Jurkat, Clone E6-1 (cell line): ENCODE data around the gene TSHZ1.

Experiments used
- DNase-seq: peaks from one replicate; pipeline ENCODE4 v3.0.0-alpha.2; 2011; ENCODE audit warnings: low read depth, low spot score
- H3K4me3 ChIP-seq: 2 replicates; pipeline ENCODE4 v1.5.1; 2011; ENCODE audit warnings: mild to moderate bottlenecking, low read length, control low read depth, moderate library complexity

TSHZ1 gene

GRCh38 chr18:75238100-75238499, 27.5 kb downstream of the TSHZ1 start:
- H3K4me3 ChIP-seq: no peak overlapping the region
- DNase-seq: no peak

- H3K4me3 ChIP-seq: no peak overlapping the region
- DNase-seq: no peak
These were observed 28.2 kb downstream of the TSHZ1 start for GRCh38 chr18:75238786-75239185.

DNA sequence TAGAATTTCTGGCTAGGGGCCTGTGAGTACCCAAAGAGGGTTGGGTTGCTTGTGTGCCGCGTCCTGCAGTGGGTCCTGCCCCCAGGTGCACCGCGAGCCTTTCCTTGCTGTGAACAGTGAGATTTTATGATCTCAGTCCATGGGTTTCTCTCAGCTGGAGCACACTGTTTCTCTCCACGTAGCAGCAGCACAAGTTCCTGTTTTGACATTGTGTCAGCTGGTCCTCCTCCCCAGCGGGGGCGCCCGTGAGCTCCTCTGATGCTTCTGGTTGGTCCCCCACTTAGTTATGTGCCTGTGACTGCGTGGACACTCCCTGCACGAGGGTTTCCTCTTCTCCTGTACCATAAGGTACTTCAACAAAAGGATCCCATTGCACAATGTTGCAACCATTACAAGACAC, 29.8 kb downstream of the TSHZ1 start:
- H3K4me3 ChIP-seq: no peak overlapping the region
- DNase-seq: no peak

DNA sequence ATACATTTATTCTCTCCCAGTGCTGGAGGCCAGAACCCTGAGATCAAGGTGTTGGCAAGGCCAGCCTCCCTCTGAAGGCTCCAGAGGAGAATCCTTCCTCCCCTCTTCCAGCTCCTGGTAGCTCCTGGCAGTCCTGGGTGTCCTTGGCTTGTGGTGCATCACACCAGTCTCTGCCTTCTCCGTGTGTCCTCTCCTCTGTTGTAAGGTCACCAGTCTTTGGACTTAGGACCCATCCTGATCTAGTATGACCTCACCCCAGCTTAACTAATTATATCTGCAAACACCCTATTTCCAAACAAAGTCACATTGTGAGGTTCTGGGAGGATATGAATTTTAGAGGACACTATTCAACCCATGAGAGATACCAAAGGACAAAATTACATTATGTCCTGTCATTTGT, 31.1 kb downstream of the TSHZ1 start:
- DNase-seq: no peak

DNA sequence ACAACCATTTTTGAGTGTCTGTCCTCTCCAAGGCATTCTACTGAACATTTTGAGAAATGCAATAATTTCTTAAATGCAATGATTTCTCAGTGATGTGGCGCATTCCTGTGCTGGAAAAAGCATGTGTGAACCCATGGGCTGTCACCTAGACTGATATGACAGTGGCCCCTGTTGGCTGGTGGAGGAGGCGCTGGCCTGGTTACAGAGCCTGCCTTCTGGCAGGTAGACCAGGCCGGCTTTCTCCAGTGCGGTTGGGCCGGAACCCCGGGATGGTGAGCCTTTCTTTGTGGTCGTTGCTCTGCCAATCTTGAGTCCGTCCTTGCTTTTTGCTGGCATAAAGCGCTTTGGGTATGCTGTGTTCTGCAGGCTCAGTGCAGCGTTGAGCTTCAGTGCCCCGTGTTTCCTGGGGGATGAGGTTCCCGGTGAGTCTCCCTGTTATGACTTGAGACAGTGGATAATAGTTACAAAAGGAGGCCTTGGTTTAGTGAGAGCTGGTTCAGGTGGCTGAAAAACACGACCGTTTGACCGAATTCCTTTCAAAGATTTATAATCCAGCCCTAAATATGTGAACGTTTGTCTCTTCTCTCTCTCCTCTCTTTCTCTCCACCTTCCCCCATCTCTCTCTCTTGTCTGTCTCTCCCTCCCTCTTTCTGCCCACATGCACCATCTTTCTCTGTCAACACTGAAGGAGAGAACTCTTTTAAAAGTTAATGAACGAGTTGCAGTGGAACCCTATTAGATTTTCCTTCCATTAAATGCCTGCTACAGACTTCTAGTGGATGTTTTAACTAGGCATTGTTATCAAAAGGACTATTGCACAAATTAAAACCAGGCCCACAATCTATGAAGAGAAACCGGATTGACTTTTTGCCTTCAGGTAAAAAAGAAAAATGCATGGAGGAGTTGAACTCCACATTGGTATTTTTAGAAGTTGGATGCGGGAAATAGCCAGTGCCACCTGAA, 34.0 kb downstream of the TSHZ1 start:
- no peak for DNase-seq
- H3K4me3 ChIP-seq: no peak overlapping the region

More for the DNA sequence above, 31.1 kb downstream of the TSHZ1 start:
- no peak overlapping the region for H3K4me3 ChIP-seq

- H3K4me3 ChIP-seq: peak overlapping the region; percentile 55
- peak; percentile 23 for DNase-seq
These were observed 36.4 kb downstream of the TSHZ1 start for GRCh38 chr18:75246721-75247610.

DNA sequence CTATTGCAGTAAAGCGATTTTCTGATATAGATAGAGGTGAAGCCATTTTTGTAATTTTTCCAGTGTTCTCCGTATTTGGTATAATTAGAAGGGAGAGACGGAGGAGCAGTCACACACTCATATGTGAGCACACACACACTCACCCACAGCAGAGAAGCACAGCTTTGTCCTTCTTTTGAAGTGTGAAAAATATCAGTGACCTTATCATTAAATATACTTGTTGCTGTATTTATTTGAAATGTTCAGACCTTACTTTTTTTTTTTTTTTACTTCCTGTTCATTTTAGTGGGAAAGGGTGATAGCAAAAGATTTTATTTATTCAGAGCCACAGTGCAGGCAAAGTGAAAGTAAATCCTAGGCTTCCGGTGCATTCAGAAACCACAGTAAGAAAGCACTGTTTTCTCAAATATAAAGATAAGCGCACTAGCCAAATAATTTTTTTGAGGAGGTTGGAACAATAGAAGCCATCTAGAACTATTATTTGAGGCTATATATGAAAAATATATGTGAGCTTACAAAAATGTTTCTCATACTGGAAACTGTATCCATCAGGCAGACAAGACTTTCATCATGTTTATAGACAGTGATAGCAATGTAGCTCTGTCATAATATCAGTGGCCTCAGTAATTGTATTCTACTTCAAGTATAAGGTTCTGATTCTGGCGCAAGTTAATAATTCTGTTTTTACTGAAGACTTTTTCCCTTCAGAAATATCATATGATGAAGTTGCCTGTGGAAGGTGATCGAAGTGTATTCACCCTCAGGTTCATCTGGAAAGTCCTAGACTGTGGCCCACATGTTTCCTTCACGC, 37.2 kb downstream of the TSHZ1 start:
- peak overlapping the region; percentile 55 for H3K4me3 ChIP-seq
- peak; percentile 74 for DNase-seq

DNA sequence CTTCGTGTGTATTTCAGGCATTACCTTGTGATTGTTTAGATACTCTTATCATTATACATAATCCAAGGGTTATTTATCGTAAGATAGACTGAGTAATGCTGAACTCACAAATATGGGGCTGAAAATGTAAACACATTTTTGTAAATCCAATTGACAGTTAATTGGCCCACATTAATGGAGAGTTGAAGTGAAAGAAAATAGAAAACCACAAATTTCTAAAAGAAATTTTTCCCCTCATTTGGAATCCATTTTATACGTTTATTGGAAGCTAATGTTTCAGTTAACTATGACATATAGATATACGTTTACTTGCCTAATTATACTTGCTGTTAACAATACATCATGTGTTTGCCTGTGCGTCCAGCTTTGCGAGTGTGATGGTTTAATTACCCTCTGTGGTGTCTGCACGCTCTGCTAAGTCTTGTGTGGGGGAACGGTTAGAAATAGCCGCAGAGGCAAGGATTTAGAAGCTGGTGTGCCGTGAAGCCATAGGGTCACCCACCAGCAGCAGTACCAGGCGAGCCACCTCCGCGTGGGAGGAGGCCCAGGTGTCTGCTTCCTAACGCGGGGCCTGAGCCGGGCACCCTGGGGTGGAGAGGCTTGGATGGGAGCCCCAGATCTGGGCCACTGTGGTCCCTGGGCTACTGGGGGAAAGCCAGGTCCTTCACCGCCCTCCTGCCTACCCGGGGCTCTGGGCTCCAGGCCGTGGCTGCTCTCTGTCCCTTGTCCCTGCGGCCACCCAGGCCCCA, 38.0 kb downstream of the TSHZ1 start:
- peak overlapping the region; percentile 55 for H3K4me3 ChIP-seq
- no peak for DNase-seq

DNA sequence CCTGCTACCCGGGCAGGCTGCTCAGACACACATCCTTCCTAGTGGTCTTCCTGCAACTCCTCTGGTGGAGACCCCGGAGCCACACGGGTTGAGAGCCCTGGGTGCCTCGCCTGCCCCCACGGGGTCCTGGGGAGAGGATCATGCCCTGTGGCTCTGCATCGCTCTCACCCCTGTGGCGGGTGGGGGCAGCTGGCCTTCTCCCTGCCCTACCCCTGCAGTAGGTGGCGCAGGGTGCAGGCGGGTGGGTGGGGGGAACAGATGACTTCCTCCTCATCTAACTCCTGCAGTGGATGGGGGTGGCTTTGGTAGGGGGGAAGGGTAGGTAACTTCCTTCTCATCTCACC, 38.5 kb downstream of the TSHZ1 start:
- DNase-seq: no peak
- no peak overlapping the region for H3K4me3 ChIP-seq

DNA sequence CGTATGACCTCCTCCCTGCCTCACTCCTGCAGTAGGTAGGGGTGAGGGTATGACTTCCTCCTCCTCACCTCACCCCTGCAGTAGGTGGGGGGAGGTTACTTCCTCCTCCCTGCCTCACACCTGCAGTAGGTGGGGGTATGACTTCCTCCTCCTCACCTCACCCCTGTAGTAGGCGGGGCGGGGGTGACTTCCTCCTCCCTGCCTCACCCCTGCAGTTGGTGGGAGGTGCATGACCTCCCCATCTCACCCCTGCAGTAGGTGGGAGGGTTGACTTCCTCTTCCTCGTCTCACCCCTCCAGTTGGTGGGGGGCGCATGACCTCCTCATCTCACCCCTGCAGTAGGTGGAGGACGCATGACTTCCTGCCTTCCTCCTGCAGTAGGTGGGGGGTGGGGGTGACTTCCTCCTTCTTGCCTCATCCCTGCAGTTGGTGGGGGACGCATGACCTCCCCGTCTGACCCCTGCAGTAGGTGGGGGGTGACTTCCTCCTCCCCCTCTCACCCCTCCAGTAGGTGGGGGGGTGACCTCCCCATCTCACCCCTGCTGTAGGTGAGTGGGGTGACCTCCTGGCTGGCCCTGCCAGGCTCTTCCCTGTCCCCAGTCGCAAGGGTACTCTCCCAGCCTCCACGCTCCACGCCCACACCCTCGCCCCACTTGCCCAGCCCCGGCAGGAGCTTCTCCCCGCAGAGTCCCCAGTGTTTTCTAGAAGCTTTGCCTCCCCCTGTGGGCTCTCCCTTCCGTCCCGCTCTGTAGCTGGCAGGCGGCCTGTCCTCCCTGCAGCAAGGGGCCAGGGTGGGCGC, 39.3 kb downstream of the TSHZ1 start:
- no peak overlapping the region for H3K4me3 ChIP-seq
- DNase-seq: peak; percentile 67

- DNase-seq: no peak
- H3K4me3 ChIP-seq: no peak overlapping the region
These were observed 39.8 kb downstream of the TSHZ1 start for GRCh38 chr18:75250471-75250821.

DNA sequence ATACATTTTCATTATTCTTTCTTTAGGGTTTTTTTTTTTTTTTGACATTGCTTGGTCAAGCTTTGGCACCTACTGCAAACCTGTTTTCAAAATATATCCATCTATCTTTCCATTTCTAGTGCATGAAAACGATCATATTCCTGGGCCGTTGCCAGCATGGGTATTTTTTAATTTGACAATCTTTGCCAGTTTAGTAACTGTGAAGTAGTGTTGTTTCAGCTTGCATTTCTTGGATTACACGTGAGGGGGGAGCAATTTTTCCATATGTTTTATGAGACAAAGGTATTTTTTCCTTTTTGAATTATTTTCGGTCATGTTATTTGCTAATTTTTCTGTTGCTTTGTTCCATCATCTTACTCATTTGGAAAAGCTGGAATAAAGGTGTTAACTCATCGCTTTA, 40.9 kb downstream of the TSHZ1 start:
- H3K4me3 ChIP-seq: no peak overlapping the region
- no peak for DNase-seq

- no peak overlapping the region for H3K4me3 ChIP-seq
- DNase-seq: no peak
These were observed 41.5 kb downstream of the TSHZ1 start for GRCh38 chr18:75252136-75252535.

DNA sequence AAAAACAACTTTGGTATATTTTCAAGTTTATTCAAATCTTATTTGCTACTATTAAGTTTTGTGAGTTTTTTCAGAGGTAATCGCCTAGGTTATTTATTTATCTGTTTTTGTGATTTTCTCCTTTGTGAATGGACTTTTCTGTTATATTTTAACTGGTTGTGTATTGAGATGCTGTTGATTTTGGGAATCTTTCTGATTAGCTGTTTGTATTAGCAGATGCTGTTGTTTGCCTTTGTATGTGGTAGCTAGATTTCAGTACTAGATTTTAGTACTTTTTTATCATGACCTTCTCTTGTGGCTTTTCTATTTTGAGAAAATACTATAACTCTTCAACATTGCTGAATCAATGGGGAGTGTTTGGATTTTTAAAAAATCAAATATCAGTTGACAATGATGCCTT, 42.4 kb downstream of the TSHZ1 start:
- H3K4me3 ChIP-seq: no peak overlapping the region
- DNase-seq: no peak

GRCh38 chr18:75253784-75254183, 43.2 kb downstream of the TSHZ1 start:
- no peak for DNase-seq
- H3K4me3 ChIP-seq: no peak overlapping the region

- DNase-seq: no peak
- H3K4me3 ChIP-seq: no peak overlapping the region
These were observed 44.5 kb downstream of the TSHZ1 start for GRCh38 chr18:75255094-75255493.

- H3K4me3 ChIP-seq: no peak overlapping the region
- DNase-seq: no peak
These were observed 45.8 kb downstream of the TSHZ1 start for GRCh38 chr18:75256376-75256775.

DNA sequence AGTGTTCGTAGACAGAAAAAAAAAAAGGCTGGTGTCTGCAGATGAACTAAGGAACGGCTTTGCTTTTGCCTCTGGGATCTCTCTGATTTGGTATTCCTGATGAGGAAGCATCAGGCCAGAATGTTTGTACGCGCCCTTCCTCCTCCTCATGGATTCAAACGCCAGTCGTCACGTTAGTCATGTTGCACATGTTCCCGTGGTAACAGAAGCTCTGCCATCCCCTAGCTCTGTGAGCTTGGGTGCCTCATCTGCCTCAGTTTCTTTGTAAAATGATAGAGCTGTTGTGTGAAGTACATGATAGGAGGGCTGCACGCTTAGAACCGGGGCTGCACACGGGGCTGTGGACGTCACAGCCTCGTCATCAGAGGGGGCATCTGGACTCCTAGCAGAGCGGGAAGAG, 47.0 kb downstream of the TSHZ1 start:
- DNase-seq: no peak

More for the DNA sequence above, 47.0 kb downstream of the TSHZ1 start:
- no peak overlapping the region for H3K4me3 ChIP-seq
